GM19238 (cell line): Measurements from ENCODE around the gene PRKCE.
"Not testable (repeated sequence)": the region's sequence is repeated elsewhere in the genome, so short reads cannot be mapped to it uniquely, and the experiment has no call there.

Source experiments
- DNase-seq: peaks from one replicate; pipeline ENCODE4 v3.0.0; 2011; ENCODE audit warnings: low spot score; ENCODE audit not compliant: insufficient read length

Gene PRKCE

GRCh38 chr2:45696708-45697107, 45.2 kb downstream of the PRKCE start:
- no peak for DNase-seq

GRCh38 chr2:45697190-45697589, 45.7 kb downstream of the PRKCE start:
- no peak for DNase-seq

GRCh38 chr2:45698554-45698953, 47.1 kb downstream of the PRKCE start:
- no peak for DNase-seq

DNA sequence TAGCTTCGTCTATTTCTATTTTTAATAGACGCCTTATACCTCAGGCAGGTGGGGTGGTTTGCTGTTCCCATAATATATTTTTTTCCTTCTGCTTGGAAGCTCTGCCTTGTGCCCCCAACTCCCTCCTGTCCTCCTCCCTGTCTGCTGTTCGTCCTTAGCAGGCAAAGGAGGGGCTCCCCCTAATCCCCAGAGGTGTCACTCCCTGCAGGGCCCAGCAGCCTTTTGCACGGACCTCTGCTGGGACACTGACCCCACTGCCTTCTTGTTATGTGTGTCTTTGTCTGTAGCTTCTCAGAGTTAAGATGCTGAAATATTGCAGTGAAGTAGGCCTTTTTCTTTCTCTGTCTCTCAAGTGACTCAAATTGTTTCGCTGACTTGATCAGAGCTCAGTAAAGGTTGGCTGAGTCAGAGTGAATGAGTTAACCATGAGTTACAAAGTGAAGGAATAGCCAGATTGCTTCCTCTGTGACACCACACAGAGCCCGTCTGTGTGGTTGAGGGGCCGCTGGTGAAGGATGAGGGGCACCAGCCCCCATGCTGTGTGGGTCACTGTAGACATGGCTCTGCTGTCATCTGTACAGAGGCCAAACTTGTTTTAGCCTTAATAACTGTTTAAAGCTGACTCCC, 47.7 kb downstream of the PRKCE start:
- DNase-seq, result no peak

- DNase-seq, result no peak
These were observed 49.0 kb downstream of the PRKCE start for GRCh38 chr2:45700407-45701013.

GRCh38 chr2:45705233-45705632, 53.8 kb downstream of the PRKCE start:
- no peak for DNase-seq

DNA sequence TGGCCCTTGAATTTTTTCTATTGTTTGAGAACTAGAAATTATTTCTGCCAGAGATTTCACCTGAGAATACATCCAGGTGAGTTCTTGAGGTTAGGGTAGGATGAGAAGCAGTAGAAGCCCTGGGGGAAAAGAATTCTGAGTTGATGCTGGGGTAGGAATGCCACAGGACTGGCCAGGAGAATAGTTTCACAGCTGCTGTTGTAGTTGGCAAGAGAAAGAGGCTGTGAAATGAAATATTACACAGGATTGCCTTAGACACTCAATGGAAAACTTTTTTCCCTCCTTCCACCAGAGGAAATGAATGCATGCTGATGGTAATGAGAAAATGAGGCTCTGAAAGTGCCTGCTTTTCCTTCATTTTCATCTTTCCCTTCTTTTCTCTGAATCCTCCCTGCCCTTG, 54.6 kb downstream of the PRKCE start:
- no peak for DNase-seq

DNA sequence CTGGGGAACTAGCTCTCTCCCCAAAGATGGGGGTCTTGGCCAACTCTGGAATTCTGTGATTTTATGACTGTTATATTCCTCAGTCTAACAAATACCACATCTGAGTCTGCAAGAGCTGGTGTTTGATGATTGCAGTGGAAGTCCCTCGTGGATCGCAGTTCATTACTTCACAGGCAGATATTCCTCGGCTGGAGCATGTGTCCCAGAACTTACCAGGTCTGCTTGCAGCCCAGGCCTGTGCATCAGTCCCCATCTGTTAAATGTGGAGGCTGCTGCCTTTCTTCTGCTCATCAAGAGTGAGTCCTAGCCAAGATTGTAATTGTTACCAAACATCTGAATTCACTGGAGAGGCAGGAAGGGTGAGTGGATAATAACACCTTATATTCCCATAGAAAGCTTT, 55.5 kb downstream of the PRKCE start:
- no peak for DNase-seq

DNA sequence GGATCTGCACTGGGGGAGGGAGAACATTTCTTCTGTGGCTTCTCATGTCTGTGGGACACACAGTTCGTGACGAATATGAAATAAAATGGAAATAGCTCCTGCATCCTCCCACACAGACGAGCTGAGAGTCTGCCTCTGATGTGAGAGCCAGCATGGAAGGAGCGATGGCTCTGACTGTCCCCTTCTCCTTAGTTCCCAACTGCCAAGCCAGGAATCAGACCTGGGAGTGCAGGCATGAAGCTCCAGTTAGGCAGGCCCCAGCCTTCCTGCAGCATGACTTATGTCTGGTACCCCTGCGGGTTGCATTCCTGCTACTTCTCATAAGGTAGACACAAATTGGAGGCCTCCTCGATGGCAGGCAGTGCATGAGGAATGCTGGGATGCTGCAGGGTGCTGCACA, 56.2 kb downstream of the PRKCE start:
- DNase-seq, result no peak

GRCh38 chr2:45708501-45708900, 57.0 kb downstream of the PRKCE start:
- DNase-seq, result no peak

- no peak for DNase-seq
These were observed 57.7 kb downstream of the PRKCE start for GRCh38 chr2:45709137-45709536.

DNA sequence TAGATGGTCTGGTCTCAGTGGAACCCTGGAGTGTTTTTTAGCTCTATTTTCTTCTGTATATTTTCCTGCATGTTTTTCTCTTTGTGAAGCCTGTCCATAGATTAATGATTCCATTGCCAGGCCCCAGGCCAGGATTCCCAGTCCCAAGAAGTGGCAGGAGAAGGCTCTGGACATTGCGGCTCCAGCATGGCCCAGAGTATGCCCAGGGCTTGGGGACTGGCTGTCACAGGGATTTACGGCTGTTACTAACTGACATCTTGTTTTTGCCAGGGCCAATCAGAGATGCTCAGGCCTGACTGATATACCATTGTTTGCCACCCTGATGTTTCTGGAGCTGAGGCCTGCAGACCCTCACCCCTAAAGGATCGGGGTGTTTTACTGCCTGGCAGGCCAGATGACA, 59.0 kb downstream of the PRKCE start:
- DNase-seq, result no peak

GRCh38 chr2:45711224-45711623, 59.7 kb downstream of the PRKCE start:
- no peak for DNase-seq

DNA sequence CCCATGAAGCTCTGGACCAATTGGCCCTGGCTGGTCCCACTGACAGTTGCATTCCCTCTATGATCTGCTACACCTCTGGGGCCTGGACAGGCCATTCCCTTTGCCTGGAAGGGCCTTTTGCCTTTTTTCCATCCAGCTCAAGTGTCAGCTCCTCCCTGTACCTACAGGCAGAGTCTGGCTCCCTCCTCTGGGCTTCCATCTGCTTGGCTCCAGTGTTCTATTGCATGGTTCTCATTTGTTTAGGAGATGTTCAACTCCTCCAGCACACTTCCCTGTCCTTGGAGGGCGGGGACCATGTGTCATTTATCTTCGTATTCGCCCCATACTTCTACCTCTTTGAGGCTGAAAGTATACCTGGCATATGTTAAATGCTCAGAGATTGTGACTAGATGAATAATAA, 61.1 kb downstream of the PRKCE start:
- DNase-seq, result no peak

GRCh38 chr2:45713136-45713535, 61.7 kb downstream of the PRKCE start:
- no peak for DNase-seq

DNA sequence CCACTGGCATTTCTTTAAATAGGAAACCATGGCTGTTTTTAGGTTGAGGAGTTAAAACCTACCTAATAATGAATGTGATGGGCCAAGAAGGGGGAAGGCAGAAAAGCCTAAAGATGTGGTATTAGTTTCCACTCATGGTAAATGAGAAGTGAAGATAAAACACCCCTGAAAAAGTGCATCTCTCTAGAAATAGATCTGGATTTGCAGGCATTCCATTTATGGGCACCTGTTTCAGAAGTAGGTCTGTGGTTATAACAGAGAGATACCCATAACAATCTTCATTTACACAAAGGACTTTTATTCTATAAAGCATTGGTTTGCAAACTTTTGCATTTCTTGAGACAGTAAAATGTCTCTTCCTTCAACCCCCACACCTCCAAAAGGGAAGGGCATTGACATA, 62.1 kb downstream of the PRKCE start:
- no peak for DNase-seq

- no peak for DNase-seq
These were observed 63.2 kb downstream of the PRKCE start for GRCh38 chr2:45714679-45715078.

DNA sequence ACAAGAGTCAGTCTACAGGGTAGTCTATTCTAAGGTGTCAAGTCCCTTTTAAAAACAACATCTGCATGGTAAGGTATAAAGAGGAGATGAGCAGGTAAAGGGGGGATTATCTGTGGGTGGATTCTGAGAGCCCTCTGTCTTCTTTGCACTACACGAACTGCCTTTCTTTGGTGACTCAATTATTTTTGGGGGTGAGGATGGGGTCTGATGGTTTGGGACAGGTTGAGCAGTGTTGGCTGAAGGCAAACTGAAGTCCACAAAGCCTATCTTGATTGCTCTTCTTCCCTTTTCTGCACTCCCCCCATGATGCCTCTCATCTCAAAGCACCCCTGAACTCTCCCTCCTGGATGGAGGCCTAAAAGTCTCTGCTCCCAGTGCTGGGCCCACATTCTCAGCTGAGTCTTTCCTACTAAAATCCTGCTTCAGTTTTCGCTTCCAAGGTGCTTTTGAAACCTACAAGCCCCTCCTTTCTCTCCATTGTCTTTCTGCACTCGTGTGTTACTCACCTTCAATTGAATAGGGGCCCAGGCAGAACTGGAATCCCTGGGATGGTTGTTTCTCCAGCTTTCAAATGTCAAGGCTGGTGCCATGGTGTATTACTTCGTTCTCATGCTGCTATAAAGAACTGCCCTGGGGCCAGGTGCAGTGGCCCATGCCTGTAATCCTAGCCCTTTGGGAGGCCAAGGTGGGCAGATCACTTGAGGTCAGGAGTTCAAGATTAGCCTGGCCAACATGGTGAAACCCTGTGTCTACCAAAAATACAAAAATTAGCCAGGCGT, 64.3 kb downstream of the PRKCE start:
- DNase-seq, result no peak

DNA sequence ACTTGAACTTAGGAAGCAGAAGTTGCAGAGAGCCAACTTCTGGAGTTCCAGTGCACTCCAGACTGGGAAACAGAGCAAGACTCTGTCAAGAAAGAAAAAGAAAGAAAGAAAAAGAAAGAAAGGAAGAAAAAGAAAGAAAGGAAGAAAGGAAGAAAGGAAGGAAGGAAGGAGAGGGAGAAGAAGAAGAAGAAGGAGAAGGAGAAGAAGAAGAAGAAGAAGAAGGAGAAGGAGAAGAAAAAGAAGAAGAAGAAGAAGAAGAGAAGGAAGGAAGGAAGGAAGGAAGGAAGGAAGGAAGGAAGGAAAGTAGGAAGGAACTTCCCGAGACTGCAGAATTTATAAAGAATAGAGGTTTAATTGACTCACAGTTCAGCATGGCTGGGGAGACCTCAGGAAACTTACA, 65.0 kb downstream of the PRKCE start:
- not testable (repeated sequence) for DNase-seq

GRCh38 chr2:45716915-45717314, 65.4 kb downstream of the PRKCE start:
- no peak for DNase-seq

- no peak for DNase-seq
These were observed 68.7 kb downstream of the PRKCE start for GRCh38 chr2:45720210-45720609.

DNA sequence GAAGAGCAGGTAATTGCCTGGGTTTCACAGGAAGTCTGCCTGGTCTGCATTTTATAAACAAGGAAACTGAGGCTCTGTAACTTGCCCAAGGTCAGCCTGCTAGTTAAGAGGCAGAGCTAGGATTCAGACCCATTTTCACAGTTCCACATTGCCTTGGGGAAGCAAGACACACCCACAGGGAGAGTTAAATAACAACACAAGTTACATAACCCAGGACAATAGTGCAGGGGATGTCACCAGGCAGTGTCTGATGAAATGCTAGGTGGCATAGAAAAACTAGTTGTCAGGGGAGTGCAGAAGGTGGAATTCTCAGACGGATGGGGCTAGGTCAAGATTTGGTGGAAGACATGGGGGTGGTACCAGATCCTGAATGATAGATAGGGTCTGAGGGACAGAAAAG, 69.7 kb downstream of the PRKCE start:
- DNase-seq, result no peak

GRCh38 chr2:45722477-45722876, 71.0 kb downstream of the PRKCE start:
- DNase-seq, result no peak
